Stimulated activated naive CD8-positive, alpha-beta T cell treated with anti-CD3 and anti-CD28 coated beads, Interleukin-15, Interleukin-2, amounts not matched to agents 100 U/mL and 50 U/mL, for 24 hours (primary cell): ENCODE measurements around the gene PGGT1B.

Source experiments
- ATAC-seq: fragments of 150-1000 bp; cut with Tn5 transposase; one replicate; pipeline ENCODE4 v1.10.0; 2021
- DNase-seq: peaks from one replicate; pipeline ENCODE4 v3.0.0; 2021

The PGGT1B gene

DNA sequence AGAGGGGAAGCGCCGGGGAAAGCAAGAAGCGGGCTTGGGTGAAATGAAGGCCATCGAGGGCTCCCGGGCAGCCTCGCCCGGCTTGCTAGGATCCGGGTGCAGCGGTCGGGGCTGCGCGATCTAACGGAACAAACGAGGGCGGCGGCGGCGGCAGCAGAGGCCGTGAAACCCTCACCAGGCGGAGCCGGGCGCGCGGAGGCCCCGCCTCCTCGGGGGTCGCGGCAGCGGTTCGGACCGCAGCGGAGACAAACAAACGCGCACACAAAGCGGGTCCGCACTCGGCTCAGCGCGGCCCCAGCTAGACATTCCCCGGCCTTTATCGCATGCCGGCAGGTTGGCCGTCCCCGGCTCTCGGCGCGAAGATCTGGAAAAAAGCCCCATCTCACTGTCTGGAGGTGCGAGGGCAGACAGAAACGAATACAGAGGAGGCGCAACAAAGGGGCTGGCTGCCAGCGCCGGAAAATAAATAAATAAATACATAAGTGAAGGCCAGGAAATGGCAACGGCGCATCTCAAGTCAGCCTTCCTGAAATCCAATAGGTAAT is 82.4 kb downstream of the PGGT1B start:
- peak; percentile 26 for DNase-seq
- peak; percentile 59 for ATAC-seq

- ATAC-seq (peak; percentile 38), DNase-seq (no peak)
Observed at GRCh38 chr5:115179394-115180164, 83.1 kb downstream of the PGGT1B start.

- no peak for ATAC-seq
- DNase-seq = no peak
Observed at GRCh38 chr5:115179030-115179393, 83.7 kb downstream of the PGGT1B start.

DNA sequence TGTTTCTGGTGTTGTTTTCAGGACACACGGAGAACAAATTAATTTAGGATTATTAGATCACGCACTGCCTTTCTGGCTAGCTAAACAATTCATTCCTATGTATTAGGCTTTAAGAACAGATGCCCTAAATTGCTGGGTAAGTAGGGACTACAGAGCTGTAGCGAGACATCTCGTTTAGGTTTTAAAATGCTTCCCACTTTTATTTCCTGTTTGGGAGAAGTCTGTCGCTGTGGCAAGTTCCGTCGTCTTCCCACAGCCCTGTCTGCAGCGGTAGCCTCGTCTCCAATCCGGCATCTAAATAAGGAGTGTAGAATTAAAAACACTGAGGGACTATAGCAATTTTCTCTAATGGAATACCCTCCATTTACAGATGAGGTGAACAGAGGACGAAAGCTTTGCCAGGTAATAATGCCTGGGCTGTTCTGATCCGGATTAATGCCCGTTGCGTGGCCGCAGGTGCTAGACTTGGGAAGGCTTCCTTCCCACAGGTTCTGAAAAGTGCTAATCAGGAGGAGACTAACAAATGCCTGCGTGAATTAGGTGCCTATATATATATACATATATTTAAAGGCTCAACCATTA is 91.7 kb downstream of the PGGT1B start:
- ATAC-seq = no peak

GRCh38 chr5:115170134-115170928 is 92.3 kb downstream of the PGGT1B start:
- DNase-seq = peak; percentile 30
- peak; percentile 59 for ATAC-seq

More for the DNA sequence above, 91.7 kb downstream of the PGGT1B start:
- DNase-seq = no peak

DNA sequence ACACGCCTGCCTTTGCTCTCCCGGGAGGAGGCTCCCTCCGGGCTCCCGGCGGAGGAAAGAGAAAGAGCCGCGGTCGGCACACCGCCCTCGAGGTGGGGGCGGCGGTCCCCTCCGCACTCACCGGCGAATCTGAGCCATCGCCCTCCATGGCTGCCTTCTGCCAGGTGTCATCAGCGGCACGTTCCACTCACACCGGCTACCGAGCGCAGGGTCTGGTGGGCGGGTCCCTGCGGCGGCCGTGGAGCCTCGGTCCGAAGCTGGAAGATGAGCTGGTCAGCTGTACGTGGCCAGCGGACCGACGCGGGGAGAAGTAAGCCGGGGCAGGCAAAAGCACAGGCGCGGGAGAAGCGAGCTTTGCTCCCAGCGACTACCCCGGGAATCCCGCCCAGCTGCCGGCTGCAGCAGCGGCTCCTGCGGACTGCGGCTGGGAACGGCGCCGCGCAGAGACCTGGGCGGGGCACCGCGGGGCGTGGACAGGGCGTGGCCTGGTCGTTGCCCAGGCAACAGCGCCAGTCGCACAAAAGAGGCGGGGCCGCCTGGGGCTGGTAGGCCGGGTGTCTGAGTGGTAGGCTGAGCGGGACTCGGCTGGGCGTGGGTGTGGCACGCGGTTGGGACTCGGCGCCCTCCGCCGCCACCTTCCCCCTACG is 93.1 kb downstream of the PGGT1B start, which contains the start of gene TRIM36:
TRIM36 (minus strand) TSS at position 422 of the 647 bp plus-strand sequence; CDS start at position 148, 274 bp downstream.
- DNase-seq (peak; percentile 95), ATAC-seq (peak; percentile 99)

- ATAC-seq (no peak), DNase-seq (no peak)
Observed at GRCh38 chr5:115168829-115169486, 93.7 kb downstream of the PGGT1B start.

- no peak for ATAC-seq
- no peak for DNase-seq
Observed at GRCh38 chr5:115166744-115167393, 95.8 kb downstream of the PGGT1B start.

DNA sequence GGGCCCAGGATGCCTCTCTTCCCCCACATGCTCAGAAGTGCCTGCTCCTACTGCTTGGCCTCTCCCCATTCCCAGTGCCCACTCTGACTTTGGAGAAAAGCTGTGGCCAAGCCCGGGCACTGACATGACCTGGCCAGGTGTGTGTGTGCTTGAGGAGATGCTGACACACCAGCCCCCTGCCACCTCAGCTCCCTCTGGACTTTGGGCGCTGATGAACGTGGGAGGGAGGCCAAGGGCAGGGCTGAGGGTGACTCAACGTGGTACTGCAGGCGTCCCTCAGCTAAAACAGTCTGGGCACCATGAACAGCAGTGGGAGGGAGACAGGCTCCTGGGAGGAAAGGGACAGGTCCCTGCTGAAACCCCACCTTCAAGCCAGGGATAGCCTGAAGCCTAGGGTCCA is 96.9 kb downstream of the PGGT1B start:
- ATAC-seq (no peak), DNase-seq (no peak)

- ATAC-seq = no peak
- DNase-seq = no peak
Observed at GRCh38 chr5:115160975-115161475, 101.7 kb downstream of the PGGT1B start.
